Neuron (in vitro differentiated cells): ENCODE data around the gene RAP2C.

ENCODE experiments used
- H2AFZ ChIP-seq: one replicate; pipeline ENCODE4 v1.6.1; 2013; ENCODE audit warnings: low read depth, mild to moderate bottlenecking, inconsistent platforms, low read length, moderate library complexity
- H3K27me3 ChIP-seq: one replicate; pipeline ENCODE4 v1.6.1; 2013; ENCODE audit warnings: low read length; ENCODE audit not compliant: insufficient read depth
- H3K36me3 ChIP-seq: one replicate; pipeline ENCODE4 v1.6.1; 2013; ENCODE audit warnings: low read length; ENCODE audit not compliant: insufficient read depth
- H3K4me1 ChIP-seq: one replicate; pipeline ENCODE4 v1.6.1; 2013; ENCODE audit warnings: low read length; ENCODE audit not compliant: insufficient read depth
- H3K4me3 ChIP-seq: 2 replicates; pipeline ENCODE4 v1.5.1; 2013; ENCODE audit warnings: mild to moderate bottlenecking, low read length, moderate library complexity
- H3K9me3 ChIP-seq: one replicate; pipeline ENCODE4 v1.6.1; 2013; ENCODE audit warnings: low read length

Gene RAP2C

DNA sequence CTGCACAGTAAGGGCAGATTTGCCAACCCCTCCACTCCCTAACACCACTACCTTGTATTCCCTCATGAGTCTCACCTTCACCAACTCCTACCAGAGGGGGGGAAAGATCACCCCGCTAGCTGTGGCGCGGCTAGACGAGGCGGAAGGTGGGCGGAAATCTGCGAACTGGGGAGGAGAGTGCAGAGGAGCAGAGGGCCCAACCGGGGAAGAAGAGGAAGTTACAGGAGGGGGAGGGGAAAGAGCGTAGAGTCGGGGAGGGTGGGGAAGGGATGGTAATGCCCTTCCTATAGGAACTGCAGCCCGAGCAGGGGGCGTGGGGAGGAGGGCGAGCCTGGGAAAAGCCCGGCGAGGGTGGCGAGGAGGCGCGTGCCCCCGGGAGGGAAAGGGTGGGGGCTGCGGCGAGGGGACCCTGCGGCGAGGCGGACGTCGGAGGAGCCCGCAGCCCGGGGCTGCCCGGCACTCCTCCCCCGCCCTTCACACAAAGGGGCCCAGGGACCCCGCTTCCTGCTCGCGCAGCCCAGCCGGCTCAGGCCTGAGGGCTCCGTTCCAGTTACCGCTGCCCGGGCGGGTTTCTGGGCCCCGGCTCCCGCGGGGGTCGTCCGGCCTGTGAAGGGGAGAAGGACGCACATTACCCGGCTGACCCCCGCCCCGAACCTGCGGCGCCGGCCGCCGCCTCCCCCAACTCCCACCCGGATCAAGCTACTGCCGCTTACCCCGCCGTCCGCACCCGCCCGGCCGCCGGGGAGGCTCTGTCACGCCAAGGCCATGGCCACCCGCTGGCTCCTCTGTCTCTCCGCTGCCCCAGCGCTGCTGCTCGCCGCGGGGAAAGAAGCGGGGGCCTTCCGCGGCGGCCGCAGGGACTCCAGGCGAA, 1.8 kb downstream of the RAP2C start:
- H3K4me1 ChIP-seq = peaks cover 3% of the 10 kb centered on the region
- peak overlapping the region; percentile 57 for H3K4me3 ChIP-seq
- H2AFZ ChIP-seq = no peak overlapping the region
- H3K9me3 ChIP-seq = no peaks in the 10 kb centered on the region
- peaks cover 17% of the 10 kb centered on the region for H3K36me3 ChIP-seq
- no peaks in the 10 kb centered on the region for H3K27me3 ChIP-seq

DNA sequence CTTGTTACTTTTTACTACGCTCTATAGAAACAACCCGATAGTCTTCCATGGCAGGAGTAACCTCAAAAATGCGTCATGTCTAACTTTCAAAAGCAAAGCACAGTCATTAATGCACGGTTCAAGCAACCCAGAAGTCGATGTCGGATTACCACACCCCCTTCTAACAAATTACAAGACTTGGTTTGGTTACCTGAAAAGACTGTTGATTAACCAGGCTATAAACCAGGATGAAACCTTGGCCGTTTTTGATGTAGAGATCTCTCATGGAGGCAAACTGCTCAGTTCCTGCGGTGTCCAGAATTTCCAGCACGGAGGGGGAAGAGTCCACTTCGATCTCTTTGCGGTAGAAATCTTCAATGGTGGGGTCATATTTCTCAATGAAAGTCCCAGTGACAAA, 2.4 kb downstream of the RAP2C start:
- Histone ChIP-seq H3K4me3 (peak overlapping the region; percentile 57), H3K36me3 (peaks cover 20% of the 10 kb centered on the region), H3K27me3 (no peaks in the 10 kb centered on the region), H3K9me3 (no peaks in the 10 kb centered on the region), H2AFZ (no peak overlapping the region), H3K4me1 (peaks cover 3% of the 10 kb centered on the region)

DNA sequence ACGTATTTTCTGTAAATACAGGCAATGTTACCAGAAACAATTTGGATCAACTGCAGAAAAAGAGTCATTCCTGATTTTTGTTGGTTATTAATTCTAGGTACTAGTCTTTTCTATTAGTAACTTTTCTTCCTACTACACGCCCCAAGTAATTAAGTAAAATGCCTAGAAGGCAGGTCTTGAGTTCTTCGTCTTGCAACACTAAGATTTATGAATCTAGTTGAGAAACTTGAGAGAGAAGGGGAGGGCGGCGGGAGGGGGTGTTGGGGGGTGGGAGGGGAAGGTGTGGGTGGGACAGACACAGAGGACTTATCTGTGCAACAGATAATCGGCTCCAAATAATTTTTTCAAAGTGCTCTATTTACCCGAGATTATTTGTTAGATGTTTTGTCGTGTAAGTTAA, 3.0 kb downstream of the RAP2C start:
- peak overlapping the region; percentile 57 for H3K4me3 ChIP-seq
- peaks cover 3% of the 10 kb centered on the region for H3K4me1 ChIP-seq
- H3K36me3 ChIP-seq = peaks cover 24% of the 10 kb centered on the region
- H2AFZ ChIP-seq = no peak overlapping the region
- H3K9me3 ChIP-seq = no peaks in the 10 kb centered on the region
- no peaks in the 10 kb centered on the region for H3K27me3 ChIP-seq

DNA sequence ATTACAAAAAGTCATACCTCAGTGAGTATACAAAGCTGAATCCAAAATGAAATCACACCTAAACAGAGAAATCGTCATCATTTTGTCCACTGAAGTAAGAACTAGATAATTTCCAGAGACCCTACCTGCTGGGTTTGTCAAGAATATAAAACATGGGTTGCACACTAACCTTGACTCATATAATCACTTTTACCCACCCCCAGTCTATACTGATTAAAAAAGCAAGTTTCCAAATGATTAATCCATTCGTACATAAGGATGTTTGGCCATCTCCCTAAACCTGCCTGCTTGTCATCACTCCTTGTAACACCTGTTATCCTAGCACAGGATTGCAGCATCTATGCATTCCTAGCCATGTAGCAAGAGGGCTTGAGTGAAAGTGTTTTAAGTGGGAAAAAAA, 4.7 kb downstream of the RAP2C start:
- peaks cover 1% of the 10 kb centered on the region for H3K4me1 ChIP-seq
- no peak overlapping the region for H3K4me3 ChIP-seq
- H3K9me3 ChIP-seq = no peaks in the 10 kb centered on the region
- H3K27me3 ChIP-seq = no peaks in the 10 kb centered on the region
- peaks cover 29% of the 10 kb centered on the region for H3K36me3 ChIP-seq
- H2AFZ ChIP-seq = no peak overlapping the region

DNA sequence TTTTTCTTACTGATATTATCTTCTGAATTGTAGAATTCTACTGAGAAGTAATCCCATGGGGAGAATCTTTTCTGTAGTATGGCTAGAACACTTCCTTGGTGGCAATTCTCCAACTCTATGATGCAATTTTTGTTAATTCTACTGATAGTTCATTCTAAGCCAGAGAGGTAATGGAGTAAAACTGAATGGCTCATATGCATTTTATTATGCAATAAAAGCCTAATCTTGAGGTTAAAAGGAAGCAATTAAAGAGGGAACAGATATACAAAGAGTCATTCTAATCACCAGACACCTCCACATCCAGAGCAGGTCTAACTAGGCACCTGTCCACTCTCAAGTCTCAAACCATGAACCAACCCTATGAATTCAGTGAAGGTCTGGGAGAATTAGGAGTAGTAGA, 9.7 kb downstream of the RAP2C start:
- H3K9me3 ChIP-seq = no peaks in the 10 kb centered on the region
- peaks cover 33% of the 10 kb centered on the region for H3K36me3 ChIP-seq
- no peaks in the 10 kb centered on the region for H3K4me1 ChIP-seq
- no peak overlapping the region for H3K4me3 ChIP-seq
- no peaks in the 10 kb centered on the region for H3K27me3 ChIP-seq
- H2AFZ ChIP-seq = no peak overlapping the region

DNA sequence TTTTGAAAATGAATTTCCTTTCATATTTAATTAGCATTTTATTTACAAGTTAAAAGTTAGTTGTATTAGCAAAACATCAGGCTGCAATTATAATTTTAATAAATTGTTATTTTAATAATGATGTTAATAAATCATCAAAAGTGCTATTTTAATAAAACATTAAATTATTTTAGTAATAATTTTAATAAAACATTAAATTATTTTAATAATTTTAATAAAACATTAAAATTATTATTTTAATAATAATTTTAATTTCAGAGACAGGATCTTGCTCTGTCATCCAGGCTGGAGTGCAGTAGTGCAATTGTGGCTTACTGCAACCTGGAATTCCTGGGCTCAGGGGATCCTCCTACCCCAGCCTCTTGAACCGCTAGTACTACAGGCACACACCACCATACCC, 10.8 kb downstream of the RAP2C start:
- Histone ChIP-seq H3K36me3 (peaks cover 22% of the 10 kb centered on the region), H3K4me1 (no peaks in the 10 kb centered on the region), H3K4me3 (no peak overlapping the region)

DNA sequence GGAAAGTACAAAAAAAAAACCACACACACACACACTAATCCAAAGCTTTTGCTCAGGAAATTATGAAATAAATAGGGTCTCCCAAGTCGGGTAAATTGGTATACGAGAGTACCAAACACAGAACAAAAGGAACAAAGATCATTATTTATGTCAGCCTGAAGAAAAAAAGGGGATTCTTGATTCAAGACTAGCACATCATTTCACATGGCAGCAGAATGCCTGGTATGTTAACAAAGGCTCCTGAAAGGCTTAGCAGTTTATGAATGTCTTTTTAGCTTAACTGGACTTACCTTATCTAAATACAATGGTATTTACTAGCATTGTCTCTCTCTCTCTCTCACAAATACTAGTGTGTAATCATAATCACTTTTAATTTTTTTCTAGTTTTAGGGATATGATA, 11.3 kb downstream of the RAP2C start:
- Histone ChIP-seq H3K9me3 (no peaks in the 10 kb centered on the region), H3K4me1 (no peaks in the 10 kb centered on the region), H3K36me3 (peaks cover 21% of the 10 kb centered on the region), H2AFZ (no peak overlapping the region), H3K4me3 (no peak overlapping the region), H3K27me3 (no peaks in the 10 kb centered on the region)

More for the DNA sequence above, 10.8 kb downstream of the RAP2C start:
- no peaks in the 10 kb centered on the region for H3K27me3 ChIP-seq
- no peak overlapping the region for H2AFZ ChIP-seq
- H3K9me3 ChIP-seq = no peaks in the 10 kb centered on the region

DNA sequence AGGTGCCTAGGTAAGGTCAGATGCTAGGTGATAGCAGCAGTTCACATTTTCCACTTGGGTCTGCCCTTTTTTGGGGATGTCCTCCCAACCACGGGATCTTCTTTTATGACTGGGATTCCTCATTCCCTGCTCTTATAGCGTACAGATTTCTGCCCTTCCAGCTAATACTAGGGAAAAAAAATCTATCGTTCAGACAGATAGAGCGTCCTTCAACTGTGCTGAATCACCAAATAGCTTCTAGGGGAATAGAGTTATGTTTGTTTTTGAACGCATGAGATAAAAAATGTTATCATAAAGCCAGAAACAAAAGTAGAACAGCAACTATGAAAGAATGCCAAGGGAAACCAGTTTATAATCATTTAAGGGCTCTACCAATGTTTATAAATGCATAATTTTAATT, 13.0 kb downstream of the RAP2C start:
- Histone ChIP-seq H3K27me3 (no peaks in the 10 kb centered on the region), H3K36me3 (peaks cover 10% of the 10 kb centered on the region), H2AFZ (no peak overlapping the region), H3K4me3 (no peak overlapping the region), H3K4me1 (no peaks in the 10 kb centered on the region), H3K9me3 (no peaks in the 10 kb centered on the region)

DNA sequence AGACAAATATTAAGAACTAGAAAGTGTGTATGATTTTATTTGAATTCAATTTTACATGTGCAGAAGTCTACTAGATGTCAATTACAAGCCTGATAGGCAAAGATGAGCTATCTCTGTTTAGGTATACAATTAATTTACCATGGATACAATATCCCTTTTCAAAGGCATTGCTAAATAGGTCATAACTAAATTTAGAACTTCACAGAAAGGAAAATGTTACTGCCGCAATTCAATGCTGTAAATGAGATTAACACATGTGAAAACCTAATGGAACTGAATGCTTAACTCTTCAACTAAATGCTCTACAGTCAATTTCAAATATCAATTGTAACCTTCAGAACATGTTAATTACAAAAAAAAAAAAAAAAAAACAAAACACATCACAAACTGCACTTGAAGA, 14.6 kb downstream of the RAP2C start:
- Histone ChIP-seq H3K27me3 (no peaks in the 10 kb centered on the region), H3K36me3 (peaks cover 5% of the 10 kb centered on the region), H3K4me1 (no peaks in the 10 kb centered on the region), H2AFZ (no peak overlapping the region), H3K9me3 (no peaks in the 10 kb centered on the region), H3K4me3 (no peak overlapping the region)

DNA sequence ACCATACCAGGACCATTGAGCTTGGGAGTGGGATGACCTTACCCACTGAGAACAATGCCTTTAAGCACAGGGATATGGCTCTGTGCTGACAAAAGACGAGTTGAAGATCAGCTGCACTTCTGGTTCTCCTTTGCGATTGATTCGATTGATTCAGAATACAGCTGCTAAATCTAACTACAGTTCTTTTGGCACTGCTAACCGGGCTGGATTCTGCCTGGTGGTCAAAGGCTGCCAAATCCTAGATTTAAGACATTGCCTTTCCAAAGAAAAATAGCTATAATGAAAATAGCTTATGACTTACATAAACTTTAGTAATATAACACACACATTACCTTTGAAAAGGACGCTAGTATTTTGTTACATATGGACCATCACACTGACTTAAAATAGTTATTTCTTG, 18.3 kb downstream of the RAP2C start:
- Histone ChIP-seq H2AFZ (no peak overlapping the region), H3K4me3 (no peak overlapping the region), H3K27me3 (no peaks in the 10 kb centered on the region), H3K9me3 (no peaks in the 10 kb centered on the region), H3K36me3 (peaks cover 2% of the 10 kb centered on the region), H3K4me1 (no peaks in the 10 kb centered on the region)

DNA sequence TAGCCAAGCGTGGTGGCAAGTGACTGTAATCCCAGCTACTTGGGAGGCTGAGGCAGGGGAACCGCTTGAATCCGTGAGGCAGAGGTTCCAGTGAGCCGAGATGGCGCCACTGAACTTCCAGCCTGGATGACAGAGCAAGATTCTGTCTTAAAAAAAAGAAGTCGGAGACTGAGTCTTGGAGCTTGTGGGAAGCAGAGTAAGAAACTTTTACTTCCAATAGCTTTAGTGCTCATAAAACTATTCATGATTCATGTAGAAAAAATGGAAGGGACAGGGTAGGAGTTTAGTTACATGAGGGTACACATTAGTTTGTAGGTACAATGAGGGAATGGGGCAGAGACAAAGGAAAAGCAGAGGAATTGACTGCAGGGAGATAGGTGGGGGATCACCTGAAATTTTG, 19.3 kb downstream of the RAP2C start:
- no peaks in the 10 kb centered on the region for H3K36me3 ChIP-seq
- H3K4me1 ChIP-seq = no peaks in the 10 kb centered on the region
- no peaks in the 10 kb centered on the region for H3K9me3 ChIP-seq
- H2AFZ ChIP-seq = no peak overlapping the region
- H3K27me3 ChIP-seq = no peaks in the 10 kb centered on the region
- H3K4me3 ChIP-seq = no peak overlapping the region

DNA sequence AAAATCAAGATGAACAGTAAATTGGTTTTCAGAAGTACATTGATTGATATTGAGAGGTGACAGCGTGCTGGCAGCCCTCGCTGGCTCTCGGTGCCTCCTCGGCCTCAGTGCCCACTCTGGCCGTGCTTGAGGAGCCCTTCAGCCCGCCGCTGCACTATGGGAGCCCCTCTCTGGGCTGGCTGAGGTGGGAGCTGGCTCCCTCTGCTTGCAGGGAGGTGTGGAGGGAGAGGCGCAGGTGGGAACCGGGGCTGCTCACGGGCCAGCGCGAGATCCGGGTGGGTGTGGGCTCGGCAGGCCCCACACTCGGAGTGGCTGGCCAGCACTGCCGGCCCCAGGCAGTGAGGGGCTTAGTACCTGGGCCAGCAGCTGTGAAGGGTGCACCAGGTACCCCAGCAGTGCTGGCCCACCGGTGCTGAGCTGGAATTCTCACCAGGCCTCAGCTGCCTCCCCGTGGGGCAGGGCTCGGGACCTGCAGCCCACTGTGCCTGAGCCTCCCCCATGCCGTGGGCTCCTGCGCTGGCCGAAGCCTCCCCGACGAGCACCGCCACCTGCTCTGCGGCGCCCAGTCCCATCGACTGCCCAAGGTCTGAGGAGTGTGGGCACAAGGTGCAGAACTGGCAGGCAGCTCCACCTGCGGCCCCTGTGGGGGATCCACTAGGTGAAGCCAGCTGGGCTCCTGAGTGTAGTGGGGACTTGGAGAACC, 25.2 kb downstream of the RAP2C start:
- Histone ChIP-seq H3K27me3 (no peaks in the 10 kb centered on the region), H3K4me1 (no peaks in the 10 kb centered on the region), H3K36me3 (no peaks in the 10 kb centered on the region), H3K4me3 (no peak overlapping the region), H3K9me3 (no peaks in the 10 kb centered on the region), H2AFZ (no peak overlapping the region)

DNA sequence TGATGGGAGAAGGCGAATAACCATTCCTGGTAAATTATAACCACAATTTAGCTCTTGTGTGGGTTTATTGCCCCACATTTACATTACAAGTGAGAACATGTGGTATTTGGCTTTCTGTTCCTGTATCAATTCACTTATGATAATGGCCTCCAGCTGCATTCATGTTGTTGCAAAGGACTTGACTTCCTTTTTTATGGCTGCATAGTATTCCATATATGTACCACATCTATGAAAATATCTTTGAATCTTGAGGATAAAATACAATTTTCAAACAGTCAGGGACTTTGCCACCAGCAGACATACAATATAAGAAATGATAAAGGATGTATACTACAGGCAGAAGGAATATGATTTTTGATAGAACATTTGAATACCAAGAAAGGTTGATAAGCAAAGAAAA, 27.3 kb downstream of the RAP2C start:
- Histone ChIP-seq H3K4me1 (no peaks in the 10 kb centered on the region), H3K4me3 (no peak overlapping the region), H3K9me3 (no peaks in the 10 kb centered on the region), H2AFZ (no peak overlapping the region), H3K27me3 (no peaks in the 10 kb centered on the region), H3K36me3 (no peaks in the 10 kb centered on the region)
